Fibroblast of the conjunctiva (primary cell): Measurements from ENCODE around the gene RABL2B.
A peak's percentile ranks its signal among the peaks of the same experiment; 100 is the strongest.

Experiments
- DNase-seq: peaks from one replicate; pipeline ENCODE4 v3.0.0-alpha.2; 2010; ENCODE audit warnings: low read depth

Gene RABL2B

DNA sequence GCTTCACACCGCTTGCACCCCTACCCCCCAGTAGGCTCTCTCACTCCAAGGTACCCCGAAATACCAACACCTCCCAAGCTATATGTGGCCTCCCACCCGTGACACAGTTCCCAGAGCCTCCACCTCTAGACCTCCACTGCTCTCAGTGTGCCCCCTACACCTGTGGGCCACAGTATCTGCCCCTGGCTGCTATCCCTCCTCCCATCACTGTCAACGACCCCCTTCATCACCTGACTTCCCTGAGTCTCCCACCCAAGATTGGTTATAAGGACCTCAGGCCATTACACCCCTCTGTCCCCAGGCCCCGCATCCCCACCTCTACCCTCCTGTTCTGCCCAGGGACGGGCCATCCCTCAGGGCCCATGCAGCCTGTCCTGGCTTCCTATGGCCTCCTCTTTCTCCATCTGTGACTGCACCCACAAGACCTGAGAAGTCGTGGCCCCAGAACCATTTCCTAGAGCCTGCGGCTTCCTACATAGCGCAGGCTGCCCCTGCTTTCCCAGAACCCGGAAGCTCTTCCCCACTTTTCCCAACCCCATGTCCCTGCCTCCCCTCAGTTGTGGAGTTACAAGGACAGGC lies 44.7 kb downstream of the RABL2B start:
- no peak for DNase-seq

GRCh38 chr22:50737728-50738648 lies 45.4 kb downstream of the RABL2B start, which contains the start of gene ACR:
TSS of gene ACR (plus strand) at chr22:50738204. CDS start at chr22:50738236, 32 bp downstream.
- DNase-seq: no peak

DNA sequence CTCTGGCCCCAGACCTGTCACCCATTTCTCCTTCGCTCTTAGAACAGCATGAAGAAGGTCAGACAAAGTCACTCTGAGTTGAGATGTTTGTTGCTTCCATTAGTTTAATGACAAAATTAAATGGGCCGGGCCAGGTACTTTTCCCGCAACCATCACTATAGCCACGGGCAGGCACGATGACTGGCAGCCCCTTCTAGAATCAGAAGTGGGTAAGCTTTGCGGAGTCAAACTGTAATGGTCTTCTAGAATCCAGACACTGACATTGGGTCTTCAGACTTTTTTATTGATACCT lies 47.8 kb downstream of the RABL2B start:
- DNase-seq: no peak

- DNase-seq: no peak
These were observed 48.3 kb downstream of the RABL2B start for GRCh38 chr22:50734986-50735738.

DNA sequence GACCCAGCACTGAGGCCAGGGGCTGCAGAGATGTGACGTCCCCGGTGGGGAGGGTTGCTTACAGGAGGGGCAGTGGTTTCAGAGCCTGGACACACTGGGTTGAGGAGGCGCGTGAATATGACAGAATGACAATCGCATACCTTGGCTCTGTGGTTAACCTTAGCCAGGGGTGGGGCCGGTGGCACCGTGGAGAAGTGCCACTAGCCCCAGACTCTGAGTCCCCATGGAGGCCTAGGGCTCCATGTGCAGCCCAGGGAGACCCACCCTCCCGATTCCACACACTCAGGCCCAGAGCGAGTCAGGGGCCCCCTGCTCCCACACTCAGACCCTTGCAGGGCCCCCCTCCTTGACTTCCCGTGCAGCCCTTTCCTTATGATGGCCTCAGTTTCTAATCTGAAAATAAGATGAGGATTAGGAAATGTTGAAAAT lies 49.1 kb downstream of the RABL2B start:
- no peak for DNase-seq

- peak; percentile 8 for DNase-seq
These were observed 49.7 kb downstream of the RABL2B start for GRCh38 chr22:50733521-50734342.

- no peak for DNase-seq
These were observed 50.8 kb downstream of the RABL2B start for GRCh38 chr22:50732681-50733080.

DNA sequence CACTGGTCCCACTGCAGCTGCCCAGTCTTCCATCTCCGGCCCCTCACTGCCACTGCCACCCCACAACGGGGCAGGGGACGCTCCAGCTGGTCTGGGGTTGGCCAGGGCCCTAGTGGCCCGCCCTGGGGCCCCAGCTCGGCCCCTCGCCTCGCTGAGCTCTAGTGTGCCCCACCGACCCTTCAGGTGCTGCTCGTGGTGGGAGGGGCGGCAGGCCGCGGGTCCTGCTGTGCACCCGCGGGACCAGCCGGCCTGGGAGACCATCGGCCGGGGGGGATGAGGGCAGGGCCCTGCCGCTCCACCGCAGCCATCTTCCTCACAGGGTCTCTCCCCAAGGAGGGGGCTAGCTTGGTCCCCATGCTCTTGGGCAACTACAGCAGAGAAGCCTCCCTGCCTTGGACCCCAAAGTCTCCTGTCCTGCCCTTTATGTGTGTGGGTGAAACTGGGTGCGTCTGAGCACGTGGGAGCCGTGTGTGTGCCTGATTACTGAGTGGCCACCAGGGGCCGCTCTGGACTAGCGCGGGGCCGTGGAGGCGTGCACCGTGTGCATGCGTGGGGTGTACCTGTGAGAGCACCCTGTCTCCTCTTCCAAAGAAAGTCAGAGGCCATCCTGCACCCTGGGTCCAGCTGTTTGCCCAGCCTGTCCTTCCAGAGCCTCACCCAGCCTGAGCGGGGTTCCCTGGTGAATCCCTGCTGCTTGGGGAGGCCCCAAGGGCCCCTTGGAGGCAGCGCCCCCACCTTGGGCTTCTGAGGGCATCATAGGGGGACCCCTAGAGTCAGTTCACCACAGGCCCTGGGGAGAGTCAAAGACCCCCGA lies 51.4 kb downstream of the RABL2B start:
- DNase-seq: peak; percentile 12

- no peak for DNase-seq
These were observed 52.3 kb downstream of the RABL2B start for GRCh38 chr22:50730941-50731661.

GRCh38 chr22:50730013-50730891 lies 53.2 kb downstream of the RABL2B start:
- DNase-seq: no peak

DNA sequence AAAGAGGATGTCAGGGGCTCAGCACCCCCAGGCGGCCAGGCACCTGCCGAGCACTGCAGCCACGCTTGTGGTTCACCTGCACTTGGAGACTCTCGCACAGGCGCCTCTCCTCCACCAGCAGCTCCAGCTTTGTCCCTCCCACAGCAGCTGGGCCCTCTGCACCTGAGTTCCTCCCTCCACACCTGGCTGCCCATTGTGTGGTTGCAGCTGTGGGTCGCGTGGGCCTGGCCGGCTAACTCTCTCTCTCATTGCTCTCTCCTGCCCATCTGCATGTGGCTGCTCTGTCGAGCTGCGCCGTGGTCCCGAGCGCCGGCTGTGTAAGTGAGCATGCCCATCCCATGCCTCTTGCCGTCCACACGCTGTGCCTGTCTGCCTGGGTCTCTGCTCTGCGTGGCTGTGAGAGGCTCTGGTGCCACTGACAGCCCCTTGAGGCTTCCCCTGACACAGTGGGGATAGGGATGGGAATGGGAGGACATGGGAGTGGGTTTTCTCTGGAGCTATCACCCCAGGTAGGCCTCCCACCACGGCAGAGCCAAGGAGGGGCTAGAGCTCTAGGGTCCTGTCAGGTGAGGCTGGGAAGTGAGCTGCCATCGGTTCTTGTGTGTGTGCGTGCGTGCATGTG lies 53.9 kb downstream of the RABL2B start:
- DNase-seq: no peak

DNA sequence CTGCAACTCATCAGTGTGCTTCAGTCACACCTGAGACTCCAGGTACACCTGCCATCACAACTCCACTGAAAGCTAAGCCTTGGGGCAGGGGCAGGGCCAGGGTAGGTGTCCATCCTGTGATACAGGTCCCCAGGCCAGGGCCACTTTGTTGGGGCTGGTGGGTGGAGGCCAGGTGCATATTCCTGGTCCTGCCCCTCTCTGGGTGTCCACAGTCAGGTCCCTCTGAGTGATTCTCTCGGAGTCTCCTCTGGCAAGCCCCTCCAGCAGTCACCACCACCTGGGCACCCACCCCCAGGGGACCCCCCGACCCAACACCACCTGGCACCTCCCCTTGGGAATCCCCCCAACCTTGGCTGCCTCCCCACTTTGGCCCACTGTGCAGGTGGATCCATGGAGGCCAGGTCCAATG lies 54.9 kb downstream of the RABL2B start:
- DNase-seq: no peak

GRCh38 chr22:50727678-50728522 lies 55.5 kb downstream of the RABL2B start:
- DNase-seq: no peak

GRCh38 chr22:50726643-50727340 lies 56.6 kb downstream of the RABL2B start:
- no peak for DNase-seq

DNA sequence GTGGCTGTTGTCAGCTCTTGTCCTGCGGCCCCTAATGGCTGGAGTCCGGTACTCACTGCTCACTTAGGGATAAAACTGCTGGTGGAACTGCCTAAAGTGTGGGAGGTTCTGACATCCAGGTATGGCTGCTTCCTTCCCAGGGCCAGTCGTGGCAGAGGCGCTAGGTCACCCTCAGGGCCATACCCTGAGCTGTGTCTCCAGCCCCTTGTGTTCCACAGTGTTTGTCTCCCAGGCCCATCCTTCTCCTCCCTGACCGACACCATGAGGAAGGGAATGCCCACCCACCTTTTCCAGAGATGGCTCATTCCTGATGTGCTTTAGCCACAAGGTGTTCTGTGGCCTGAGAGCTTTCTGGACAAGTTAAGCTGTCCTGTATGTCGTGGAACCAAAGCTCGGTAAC lies 57.8 kb downstream of the RABL2B start:
- DNase-seq: no peak

GRCh38 chr22:50724616-50725015 lies 58.8 kb downstream of the RABL2B start:
- no peak for DNase-seq

DNA sequence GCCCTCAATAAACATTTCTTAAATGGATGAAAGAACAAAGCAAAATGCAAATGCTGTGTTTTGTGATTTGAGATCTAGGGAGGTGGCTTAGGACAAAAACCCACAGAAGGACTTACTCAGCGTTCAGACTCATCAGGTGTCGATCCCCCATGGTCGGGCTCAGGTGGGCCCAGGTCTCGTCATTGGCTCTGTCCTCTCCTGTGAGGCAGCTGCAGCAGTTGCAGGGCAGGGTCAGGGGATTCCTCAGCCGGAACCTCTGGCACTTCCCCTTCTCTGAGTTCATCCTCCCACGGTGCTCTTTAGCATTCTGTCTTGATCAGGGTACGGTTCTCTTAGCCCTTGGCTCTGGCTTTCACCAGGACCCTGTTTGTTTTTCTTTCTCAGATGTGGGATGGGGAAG lies 59.4 kb downstream of the RABL2B start:
- DNase-seq: no peak
